Naive B cell (primary cell): ENCODE data around the gene C1QTNF3. TPM values are rescaled to one million over a fixed set of nuclear protein-coding genes. Genes with fewer than 3 reads are reported as not detected.
A peak's percentile ranks its signal among the peaks of the same experiment; 100 is the strongest.

ENCODE experiments used
- ATAC-seq, 2 donors: fragments of 150-1000 bp; cut with Tn5 transposase; 2 replicates each; pipeline ENCODE4 v1.10.0; 2021; ENCODE audit warnings: low read depth in 2 of 2, mild to moderate bottlenecking in 2 of 2, moderate library complexity in 2 of 2
- DNase-seq: peaks from one replicate; pipeline ENCODE4 v3.0.0; 2022
- H3K27ac Mint-ChIP-seq, 6 donors: one replicate each; pipeline ENCODE4 v1.8.0; 2020 to 2022; ENCODE audit warnings: mild to moderate bottlenecking in 6 of 6, mixed read lengths in 6 of 6, moderate library complexity in 5 of 6, inconsistent platforms in 2 of 6
- H3K27me3 Mint-ChIP-seq, 3 donors: one replicate each; pipeline ENCODE4 v1.8.0; 2021 to 2022; ENCODE audit warnings: mixed read lengths in 3 of 3, mild to moderate bottlenecking in 1 of 3
- H3K36me3 Mint-ChIP-seq, 2 donors: one replicate each; pipeline ENCODE4 v1.8.0; 2020 to 2022; ENCODE audit warnings: mixed read lengths in 2 of 2, inconsistent platforms in 1 of 2, mild to moderate bottlenecking in 1 of 2
- H3K4me1 Mint-ChIP-seq, 3 donors: one replicate each; pipeline ENCODE4 v1.8.0; 2020 to 2022; ENCODE audit warnings: mixed read lengths in 3 of 3, inconsistent platforms in 1 of 3, mild to moderate bottlenecking in 1 of 3, moderate library complexity in 1 of 3
- H3K4me3 Mint-ChIP-seq, 8 donors: one replicate each; pipeline ENCODE4 v1.8.0; 2020 to 2022; ENCODE audit warnings: mild to moderate bottlenecking in 8 of 8, mixed read lengths in 8 of 8, moderate library complexity in 8 of 8, inconsistent platforms in 2 of 8
- H3K9me3 Mint-ChIP-seq, 7 donors: one replicate each; pipeline ENCODE4 v1.8.0; 2020 to 2022; ENCODE audit warnings: mixed read lengths in 7 of 7, mild to moderate bottlenecking in 5 of 7, inconsistent platforms in 2 of 7, moderate library complexity in 1 of 7
- polyA plus RNA-seq, 6 donors: library from polyadenylated mRNA; unstranded; fragments of 300-500 nt; fragmentation: Illumina TruSeq; gene quantifications; one replicate each; pipeline ENCODE4 v1.2.3, GENCODE V29; 2021; ENCODE audit warnings: low read depth in 6 of 6

The C1QTNF3 gene
- polyA plus RNA-seq, 6 donors from 2014 or later = 0.51 to 0.92 (median 0.67) TPM; not detected in 2

GRCh38 chr5:33995865-33996264 lies 47.1 kb downstream of the C1QTNF3 start:
- no peak for DNase-seq
- Mint-ChIP-seq H3K36me3 (peaks cover 11% of the 10 kb centered on the region in 2 donors), H3K9me3 (no peaks in the 10 kb centered on the region), H3K4me1 (peaks cover 5 to 6% (median 6%) of the 10 kb centered on the region in 3 donors), H3K27ac (peak overlapping the region in 3 of 6 donors; percentile 26 to 44 (median 39)), H3K27me3 (no peaks in the 10 kb centered on the region), H3K4me3 (no peak overlapping the region)
- no peak for ATAC-seq

- Mint-ChIP-seq H3K4me1 (peaks cover 5 to 6% (median 6%) of the 10 kb centered on the region in 3 donors), H3K4me3 (no peak overlapping the region), H3K27ac (no peak overlapping the region), H3K27me3 (no peaks in the 10 kb centered on the region), H3K36me3 (peaks cover 11% of the 10 kb centered on the region in 2 donors), H3K9me3 (no peaks in the 10 kb centered on the region)
- ATAC-seq = no peak
- no peak for DNase-seq
These were observed 48.2 kb downstream of the C1QTNF3 start for GRCh38 chr5:33994845-33995244.

- Mint-ChIP-seq H3K36me3 (peaks cover 20 to 28% of the 10 kb centered on the region in 2 donors), H3K9me3 (no peaks in the 10 kb centered on the region), H3K27me3 (no peaks in the 10 kb centered on the region), H3K27ac (no peak overlapping the region), H3K4me1 (peaks cover 5 to 6% (median 6%) of the 10 kb centered on the region in 3 donors), H3K4me3 (no peak overlapping the region)
- DNase-seq (no peak), ATAC-seq (no peak)
These were observed 50.1 kb downstream of the C1QTNF3 start for GRCh38 chr5:33992864-33993263.

GRCh38 chr5:33985447-33985846 lies 57.6 kb downstream of the C1QTNF3 start:
- DNase-seq (no peak), ATAC-seq (no peak)
- H3K36me3 Mint-ChIP-seq = peaks cover 10 to 18% of the 10 kb centered on the region in 2 donors
- H3K9me3 Mint-ChIP-seq = peaks cover 0 to under 1% (median 0%) of the 10 kb centered on the region in 7 donors
- H3K4me1 Mint-ChIP-seq = no peaks in the 10 kb centered on the region
- no peaks in the 10 kb centered on the region for H3K27me3 Mint-ChIP-seq
- no peak overlapping the region for H3K27ac Mint-ChIP-seq
- no peak overlapping the region for H3K4me3 Mint-ChIP-seq

- no peak within 1 kb of the TSS for H3K27ac Mint-ChIP-seq
- DNase-seq (no peak), ATAC-seq (no peak)
- H3K4me3 Mint-ChIP-seq = no peak within 1 kb of the TSS
- H3K36me3 Mint-ChIP-seq = peaks cover 10 to 18% of the 10 kb centered on the region in 2 donors
- H3K27me3 Mint-ChIP-seq = no peaks in the 10 kb centered on the region
- H3K4me1 Mint-ChIP-seq = no peaks in the 10 kb centered on the region
- peaks cover 0 to 1% (median 0%) of the 10 kb centered on the region in 7 donors for H3K9me3 Mint-ChIP-seq
These were observed 58.3 kb downstream of the C1QTNF3 start, which contains the start of gene SLC45A2 for GRCh38 chr5:33984671-33985124. TSS of gene SLC45A2 (minus strand) at chr5:33984693. CDS start at chr5:33984583, 110 bp downstream.

- Mint-ChIP-seq H3K9me3 (peaks cover 0 to 1% (median 0%) of the 10 kb centered on the region in 7 donors), H3K4me3 (no peak overlapping the region), H3K27me3 (no peaks in the 10 kb centered on the region), H3K4me1 (no peaks in the 10 kb centered on the region), H3K36me3 (peaks cover 10 to 15% of the 10 kb centered on the region in 2 donors), H3K27ac (no peak overlapping the region)
- DNase-seq (no peak), ATAC-seq (no peak)
These were observed 58.8 kb downstream of the C1QTNF3 start for GRCh38 chr5:33984178-33984577.

- no peak for ATAC-seq
- H3K27ac Mint-ChIP-seq = no peak overlapping the region
- no peak for DNase-seq
- no peaks in the 10 kb centered on the region for H3K4me1 Mint-ChIP-seq
- H3K9me3 Mint-ChIP-seq = peaks cover 0 to 1% (median 0%) of the 10 kb centered on the region in 7 donors
- H3K4me3 Mint-ChIP-seq = no peak overlapping the region
- H3K27me3 Mint-ChIP-seq = peaks cover 0 to 4% (median 0%) of the 10 kb centered on the region in 3 donors
- peaks cover 0 to 4% of the 10 kb centered on the region in 2 donors for H3K36me3 Mint-ChIP-seq
These were observed 61.4 kb downstream of the C1QTNF3 start for GRCh38 chr5:33981408-33982162.

- Mint-ChIP-seq H3K27ac (no peak overlapping the region), H3K36me3 (peaks cover 0 to 5% of the 10 kb centered on the region in 2 donors), H3K9me3 (peaks cover 0 to 1% (median 0%) of the 10 kb centered on the region in 7 donors), H3K4me1 (no peaks in the 10 kb centered on the region), H3K4me3 (no peak overlapping the region), H3K27me3 (peaks cover 0 to 12% (median 0%) of the 10 kb centered on the region in 3 donors)
- no peak for ATAC-seq
- DNase-seq = no peak
These were observed 63.0 kb downstream of the C1QTNF3 start for GRCh38 chr5:33980030-33980429.

GRCh38 chr5:33978306-33978705 lies 64.7 kb downstream of the C1QTNF3 start:
- no peaks in the 10 kb centered on the region for H3K4me1 Mint-ChIP-seq
- H3K9me3 Mint-ChIP-seq = peaks cover 0 to 1% (median 0%) of the 10 kb centered on the region in 7 donors
- no peak for ATAC-seq
- no peak overlapping the region for H3K4me3 Mint-ChIP-seq
- peaks cover 0 to 5% of the 10 kb centered on the region in 2 donors for H3K36me3 Mint-ChIP-seq
- H3K27me3 Mint-ChIP-seq = peaks cover 0 to 12% (median 0%) of the 10 kb centered on the region in 3 donors
- DNase-seq = no peak
- no peak overlapping the region for H3K27ac Mint-ChIP-seq

- H3K27ac Mint-ChIP-seq = peak overlapping the region in 1 of 6 donors; percentile 50
- peaks cover 0 to 1% (median 0%) of the 10 kb centered on the region in 7 donors for H3K9me3 Mint-ChIP-seq
- H3K4me3 Mint-ChIP-seq = no peak overlapping the region
- ATAC-seq = no peak
- H3K4me1 Mint-ChIP-seq = no peaks in the 10 kb centered on the region
- H3K27me3 Mint-ChIP-seq = peaks cover 0 to 12% (median 0%) of the 10 kb centered on the region in 3 donors
- H3K36me3 Mint-ChIP-seq = peaks cover 0 to 5% of the 10 kb centered on the region in 2 donors
- DNase-seq = no peak
These were observed 66.7 kb downstream of the C1QTNF3 start for GRCh38 chr5:33976307-33976706.

GRCh38 chr5:33975852-33976251 lies 67.2 kb downstream of the C1QTNF3 start:
- Mint-ChIP-seq H3K4me1 (no peaks in the 10 kb centered on the region), H3K27me3 (peaks cover under 1 to 12% (median 2%) of the 10 kb centered on the region in 3 donors), H3K9me3 (peaks cover 0 to 1% (median 0%) of the 10 kb centered on the region in 7 donors), H3K36me3 (peaks cover 0 to 5% of the 10 kb centered on the region in 2 donors), H3K4me3 (no peak overlapping the region), H3K27ac (no peak overlapping the region)
- DNase-seq = no peak
- no peak for ATAC-seq

GRCh38 chr5:33973271-33973670 lies 69.7 kb downstream of the C1QTNF3 start:
- no peak for ATAC-seq
- DNase-seq = no peak
- Mint-ChIP-seq H3K27me3 (peaks cover 4 to 12% (median 7%) of the 10 kb centered on the region in 3 donors), H3K36me3 (peaks cover 0 to 5% of the 10 kb centered on the region in 2 donors), H3K9me3 (no peaks in the 10 kb centered on the region), H3K27ac (no peak overlapping the region), H3K4me3 (no peak overlapping the region), H3K4me1 (no peaks in the 10 kb centered on the region)

GRCh38 chr5:33969572-33970452 lies 73.2 kb downstream of the C1QTNF3 start:
- Mint-ChIP-seq H3K36me3 (no peaks in the 10 kb centered on the region), H3K9me3 (no peaks in the 10 kb centered on the region), H3K27me3 (peaks cover 0 to 7% (median 4%) of the 10 kb centered on the region in 3 donors), H3K4me1 (no peaks in the 10 kb centered on the region), H3K27ac (no peak overlapping the region), H3K4me3 (no peak overlapping the region)
- DNase-seq = no peak
- no peak for ATAC-seq
